SK-N-DZ (cell line): Measurements from ENCODE around the gene ASIC2.

ENCODE experiments used
- DNase-seq: peaks from one replicate; pipeline ENCODE4 v3.0.0-alpha.2; 2015; ENCODE audit warnings: low spot score

The ASIC2 gene

DNA sequence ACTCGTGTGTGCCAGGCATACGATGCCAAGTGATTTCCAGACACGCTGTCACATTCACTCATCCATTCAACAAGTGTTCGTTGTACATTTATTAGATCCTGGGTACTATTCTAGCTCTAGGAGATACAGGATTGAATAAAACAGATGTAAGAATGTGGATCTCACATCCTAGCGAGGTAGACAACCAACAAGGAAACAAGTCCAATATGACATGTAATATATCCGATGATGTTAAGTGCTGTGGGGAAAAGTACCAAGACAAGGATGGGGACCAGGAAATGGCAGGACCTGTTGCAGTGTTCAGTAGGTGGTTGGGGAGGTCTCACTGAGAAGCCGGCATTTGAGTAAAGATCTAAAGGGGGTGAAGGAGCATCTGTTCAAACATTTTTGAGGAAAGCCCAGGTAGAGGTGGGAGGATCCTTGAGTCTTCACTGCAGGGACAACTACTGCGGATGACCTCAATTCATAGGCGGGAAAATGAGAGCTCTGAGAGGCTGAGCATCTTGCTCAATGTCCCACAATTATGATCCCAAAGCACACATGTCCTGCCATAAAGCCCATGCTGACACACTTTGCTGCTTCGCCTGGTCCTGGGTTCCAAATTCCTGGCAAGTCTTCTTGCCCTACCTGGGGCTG is 129.4 kb downstream of the ASIC2 start:
- DNase-seq: no peak

DNA sequence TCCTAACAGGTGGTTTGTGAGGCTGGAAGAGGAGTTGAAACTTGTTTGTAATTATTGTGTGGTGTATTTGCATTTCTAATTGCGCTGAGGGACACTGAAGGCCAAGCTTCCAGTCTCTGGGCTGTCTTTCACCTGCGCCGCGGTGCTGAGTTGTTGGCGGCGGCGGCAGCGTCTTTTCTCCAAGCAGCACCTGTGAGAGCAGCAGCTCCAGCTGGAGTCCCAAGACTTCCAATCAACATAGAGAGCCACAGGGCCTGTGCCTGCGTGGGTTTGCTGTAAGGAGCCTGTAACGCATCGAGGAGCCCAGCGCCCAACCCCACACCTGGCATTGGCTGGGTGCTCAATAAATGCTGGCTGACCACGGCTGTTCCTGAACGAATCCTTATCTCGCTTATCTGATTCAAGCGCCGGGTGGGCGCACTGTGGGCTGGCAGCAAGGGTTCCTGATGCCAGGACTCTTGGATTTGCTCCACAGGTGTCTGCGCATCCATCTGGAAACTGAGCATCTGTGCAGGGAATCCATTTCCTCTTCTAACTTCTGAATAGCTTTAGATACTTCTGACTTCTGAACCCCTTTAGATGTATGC is 138.1 kb downstream of the ASIC2 start:
- DNase-seq: no peak

DNA sequence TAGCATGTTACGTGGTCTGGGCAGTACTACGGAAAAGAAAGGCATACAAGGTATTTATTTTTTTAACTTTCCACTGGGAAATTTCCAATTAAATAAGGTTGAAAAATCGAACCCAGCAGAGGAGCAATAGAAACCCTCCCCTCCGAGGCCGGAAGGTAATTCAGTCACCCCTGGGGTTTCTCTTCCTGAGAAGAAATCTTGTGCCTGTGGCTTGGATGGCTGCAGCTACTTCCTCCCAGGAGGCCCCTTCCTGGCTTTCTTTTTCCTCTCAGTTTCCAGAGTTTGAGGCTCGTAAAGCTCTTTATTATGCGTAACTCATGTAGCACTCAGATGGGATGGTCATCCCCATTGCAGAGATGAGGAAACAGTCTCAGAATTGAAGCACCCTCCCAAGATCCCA is 140.3 kb downstream of the ASIC2 start:
- DNase-seq: no peak

DNA sequence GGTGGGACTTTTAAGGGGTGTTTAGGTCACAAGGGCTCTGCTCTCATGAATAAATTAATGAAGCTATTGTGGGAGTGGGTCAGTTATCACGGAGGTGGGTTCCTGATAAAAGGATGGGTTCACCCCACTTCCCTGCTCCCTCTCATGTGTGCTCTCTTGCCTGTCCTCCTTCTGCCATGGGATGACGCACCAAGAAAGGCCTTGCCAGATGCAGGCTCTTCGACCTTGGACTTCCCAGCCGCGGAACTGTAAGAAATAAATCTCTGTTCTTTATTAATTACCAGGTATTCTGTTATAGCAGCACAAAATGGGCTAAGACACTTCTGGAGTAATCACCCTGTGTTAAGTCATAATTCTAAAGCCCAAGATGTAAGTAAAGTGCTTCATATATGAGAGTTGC is 141.5 kb downstream of the ASIC2 start:
- no peak for DNase-seq

DNA sequence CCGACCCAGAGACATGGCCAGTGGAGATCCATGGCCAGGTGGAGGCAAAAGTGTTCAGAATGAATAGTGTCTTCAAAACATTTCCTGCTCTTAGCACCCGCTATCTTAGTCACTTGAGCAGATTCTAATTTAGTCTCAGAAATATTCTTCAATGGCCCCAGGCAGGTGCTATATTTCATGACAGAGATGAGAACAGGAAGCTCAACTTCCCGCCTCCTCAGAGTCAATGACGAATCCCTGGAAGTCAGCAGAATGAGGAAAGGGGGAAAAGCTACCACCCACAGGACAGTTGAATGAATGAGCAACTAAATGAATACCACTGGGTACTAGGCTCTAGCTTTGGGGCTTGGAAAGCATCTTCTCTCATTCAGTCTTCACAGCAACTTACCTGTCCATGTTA is 147.2 kb downstream of the ASIC2 start:
- no peak for DNase-seq

DNA sequence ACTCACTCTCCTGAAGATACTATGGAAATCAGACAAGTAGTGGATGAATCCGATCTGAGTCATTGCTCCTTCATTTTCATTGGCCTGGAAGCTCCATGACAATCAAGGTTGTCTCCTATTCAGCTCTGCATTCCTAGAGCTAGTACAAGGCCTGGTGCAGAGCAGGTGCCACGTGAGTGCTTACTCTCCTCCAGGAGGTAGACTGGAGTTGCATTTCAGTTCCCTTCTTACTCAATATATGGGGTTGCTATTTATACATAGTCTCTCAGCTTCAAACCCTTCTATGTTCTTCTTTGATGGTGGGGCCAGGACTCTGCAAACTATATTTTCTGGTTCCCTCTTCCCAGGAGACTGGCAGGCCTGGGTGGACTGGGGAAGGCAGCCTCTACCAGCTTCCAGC is 148.3 kb downstream of the ASIC2 start:
- DNase-seq: no peak

DNA sequence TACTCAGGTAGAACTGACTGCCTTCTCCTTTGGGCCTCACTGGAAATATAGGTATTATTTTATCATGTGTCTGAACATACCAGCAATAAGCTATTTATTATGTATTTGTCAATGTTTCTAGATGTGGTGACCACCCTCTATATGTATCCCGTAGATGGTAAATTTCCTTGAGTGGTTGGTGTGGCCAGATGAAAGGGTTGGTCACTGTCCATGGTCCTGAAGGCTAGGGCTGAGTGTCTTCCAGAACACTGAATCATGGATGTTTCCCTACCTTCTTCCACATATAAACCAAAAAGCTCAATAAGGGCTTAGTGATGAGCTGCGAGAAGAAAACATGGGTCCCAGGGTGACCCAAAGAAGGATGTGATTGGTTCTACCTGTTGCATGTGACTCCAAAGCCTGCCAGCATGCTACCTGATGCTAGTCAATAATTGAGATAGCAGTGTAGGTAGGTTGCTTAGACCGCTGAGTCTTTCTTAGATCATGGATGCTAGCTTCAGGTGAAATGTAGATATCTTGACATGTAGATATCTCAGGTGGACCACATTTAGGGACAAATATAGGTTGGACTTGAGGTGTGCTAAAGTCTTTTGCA is 150.3 kb downstream of the ASIC2 start:
- no peak for DNase-seq

DNA sequence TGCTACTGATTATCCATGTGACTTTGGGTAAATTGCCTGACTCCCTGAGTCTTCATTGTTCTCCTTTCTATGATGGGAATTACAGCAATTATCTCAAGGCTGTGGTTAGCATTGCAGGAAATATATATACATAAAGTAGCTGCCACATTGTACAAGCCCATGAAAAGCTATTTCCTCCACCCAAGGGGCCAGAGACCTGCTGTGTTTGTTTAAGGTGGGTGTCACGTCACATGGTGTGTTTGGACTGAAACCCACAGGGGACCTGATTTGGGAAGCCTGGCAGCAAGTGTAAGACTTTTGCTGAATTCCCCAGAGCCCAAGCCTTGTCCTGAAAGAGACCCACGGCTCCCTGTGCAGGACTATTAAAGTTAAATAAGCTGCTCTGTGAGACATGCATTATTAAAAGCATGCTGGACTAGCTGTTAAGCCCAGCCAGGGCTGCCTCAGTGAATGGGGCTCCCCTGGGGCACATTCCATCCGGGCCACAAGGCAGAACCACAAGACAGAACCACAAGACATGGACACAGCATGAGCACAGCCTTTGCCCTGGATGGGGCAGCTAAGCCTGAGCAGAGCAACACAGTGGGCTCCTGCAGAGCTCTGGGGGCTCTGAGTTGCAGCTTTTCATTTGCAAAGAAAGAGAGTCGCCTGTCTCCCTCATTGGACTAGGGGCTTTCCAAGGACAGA is 152.5 kb downstream of the ASIC2 start:
- no peak for DNase-seq

DNA sequence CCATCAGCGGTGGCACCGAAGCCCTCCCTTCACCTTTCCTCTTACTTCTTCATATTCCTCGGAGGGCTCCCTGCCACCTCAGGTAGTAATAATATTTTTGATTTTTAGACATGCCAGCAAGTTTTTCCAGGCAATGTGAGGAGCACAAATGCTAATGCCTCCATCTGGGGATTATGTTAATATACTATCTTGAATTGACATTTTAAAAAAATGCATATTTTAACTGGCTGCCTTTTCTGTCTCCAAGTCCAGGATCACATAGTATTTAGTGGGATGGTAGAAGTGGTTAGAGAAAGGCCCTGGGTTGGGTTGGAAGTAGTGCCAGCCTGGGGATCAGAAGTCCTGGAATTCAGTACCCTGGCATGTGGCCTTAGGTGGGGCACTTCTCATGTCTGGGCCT is 154.5 kb downstream of the ASIC2 start:
- no peak for DNase-seq

DNA sequence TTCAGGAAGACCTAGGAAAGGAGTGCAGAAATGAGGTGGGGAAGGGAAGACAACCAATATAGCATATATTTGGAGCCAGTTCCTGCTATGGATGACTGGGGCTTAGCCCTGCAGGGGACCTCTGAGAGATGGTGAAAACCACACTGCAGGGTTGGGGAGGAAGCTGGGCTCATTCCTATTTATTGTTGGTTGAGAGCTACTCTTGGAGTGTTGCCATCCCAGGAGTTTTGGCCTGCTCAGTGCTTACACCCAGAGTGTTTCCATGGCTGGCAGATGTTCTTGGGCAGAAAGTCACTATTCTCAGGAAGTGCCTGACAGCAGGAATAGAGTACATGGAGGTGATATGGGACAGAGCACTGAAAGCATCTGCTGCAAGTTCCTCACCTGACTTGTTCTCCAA is 155.7 kb downstream of the ASIC2 start:
- DNase-seq: no peak

DNA sequence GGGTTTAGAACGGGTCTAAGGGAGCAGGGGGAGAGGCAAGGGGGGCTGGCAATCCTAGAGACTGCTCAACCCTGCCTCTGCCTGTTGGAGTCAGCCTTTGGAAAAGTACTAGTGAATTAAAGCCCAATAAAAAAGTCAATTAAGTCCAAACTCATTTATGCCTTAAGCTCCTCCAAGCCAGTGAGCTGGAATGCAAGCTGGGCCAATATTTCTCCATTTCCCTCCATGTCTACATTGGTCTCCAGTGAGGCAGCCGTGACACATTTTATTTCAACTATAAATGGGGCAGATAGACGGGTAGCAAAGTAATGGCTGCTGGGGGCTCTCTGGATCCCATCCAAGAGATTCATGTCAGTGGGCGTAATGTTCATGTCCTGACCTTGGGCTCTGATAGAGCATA is 157.4 kb downstream of the ASIC2 start:
- DNase-seq: no peak

DNA sequence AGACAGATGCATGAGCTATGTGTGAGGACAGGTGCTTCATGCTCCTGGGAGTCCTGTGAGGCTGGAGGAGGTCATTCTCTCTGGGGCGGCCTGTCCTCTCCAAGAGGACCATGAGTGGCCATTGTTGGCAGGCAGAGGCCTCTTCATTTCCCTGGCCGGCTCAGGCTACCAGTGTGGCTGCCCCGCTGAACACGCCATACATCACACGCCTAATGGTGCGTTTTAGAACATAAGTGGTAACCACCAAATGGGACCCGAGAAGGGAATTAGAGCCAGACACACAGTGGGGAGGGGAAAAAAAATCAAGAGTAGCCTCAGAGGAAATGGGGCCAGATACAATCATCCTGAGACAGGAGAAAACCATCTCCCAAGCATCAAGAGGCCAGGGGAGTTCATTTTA is 161.5 kb downstream of the ASIC2 start:
- DNase-seq: no peak

DNA sequence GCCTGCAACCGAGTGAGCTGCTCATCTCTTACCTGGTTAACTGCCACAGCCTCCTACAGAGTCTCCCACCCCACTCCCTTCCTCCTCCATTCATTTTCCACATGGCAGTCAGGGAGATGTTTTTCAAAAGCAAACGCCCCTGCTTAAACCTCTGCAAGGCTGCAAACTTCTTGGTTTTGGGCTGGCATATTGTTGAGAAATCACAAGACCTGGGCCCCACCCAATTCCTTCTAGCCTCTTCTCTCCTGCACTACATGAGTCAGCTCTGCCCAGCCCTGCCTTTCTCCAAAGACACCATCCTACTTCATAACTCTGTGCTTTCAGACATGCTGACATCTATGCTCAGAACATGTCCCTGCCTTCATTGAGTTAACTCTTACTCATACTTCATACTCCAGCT is 165.4 kb downstream of the ASIC2 start:
- no peak for DNase-seq

DNA sequence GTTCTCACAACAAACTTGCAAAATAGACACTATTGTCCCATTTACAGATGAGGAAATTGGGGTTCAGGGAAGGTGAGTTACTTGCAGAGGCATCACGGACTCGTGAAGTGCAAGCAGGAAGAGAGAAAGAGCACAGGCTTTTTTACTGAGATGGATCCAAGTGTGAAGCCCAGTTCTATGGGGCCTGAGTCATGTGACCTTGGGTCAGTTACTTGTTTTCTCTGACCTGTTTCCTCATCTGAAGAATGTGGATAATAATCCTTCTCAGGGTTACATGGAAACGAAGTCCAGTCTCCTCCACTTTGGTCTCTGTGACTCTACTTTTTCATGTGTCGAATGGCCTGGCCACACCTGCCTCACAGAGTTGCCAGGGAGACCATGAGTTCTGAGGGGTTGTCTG is 167.0 kb downstream of the ASIC2 start:
- no peak for DNase-seq

DNA sequence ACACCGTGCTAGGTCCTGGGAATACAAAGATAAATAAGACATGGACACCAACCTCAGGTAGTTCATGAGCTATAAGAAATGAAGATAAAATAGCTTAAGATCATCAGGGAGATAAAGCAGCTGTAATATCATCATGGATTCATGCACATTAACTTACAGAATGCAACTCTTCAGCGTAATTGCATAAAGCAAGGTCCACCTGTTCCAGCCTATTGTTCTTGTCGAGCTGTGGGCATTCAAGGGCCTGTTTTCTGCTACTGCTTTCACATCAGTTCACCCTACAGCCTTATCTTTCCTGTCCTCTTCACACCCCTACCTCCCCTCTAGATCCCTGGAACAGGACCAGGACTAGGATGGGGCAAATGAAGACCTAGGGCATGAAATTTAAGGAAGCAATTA is 167.5 kb downstream of the ASIC2 start:
- peak; percentile 57 for DNase-seq

DNA sequence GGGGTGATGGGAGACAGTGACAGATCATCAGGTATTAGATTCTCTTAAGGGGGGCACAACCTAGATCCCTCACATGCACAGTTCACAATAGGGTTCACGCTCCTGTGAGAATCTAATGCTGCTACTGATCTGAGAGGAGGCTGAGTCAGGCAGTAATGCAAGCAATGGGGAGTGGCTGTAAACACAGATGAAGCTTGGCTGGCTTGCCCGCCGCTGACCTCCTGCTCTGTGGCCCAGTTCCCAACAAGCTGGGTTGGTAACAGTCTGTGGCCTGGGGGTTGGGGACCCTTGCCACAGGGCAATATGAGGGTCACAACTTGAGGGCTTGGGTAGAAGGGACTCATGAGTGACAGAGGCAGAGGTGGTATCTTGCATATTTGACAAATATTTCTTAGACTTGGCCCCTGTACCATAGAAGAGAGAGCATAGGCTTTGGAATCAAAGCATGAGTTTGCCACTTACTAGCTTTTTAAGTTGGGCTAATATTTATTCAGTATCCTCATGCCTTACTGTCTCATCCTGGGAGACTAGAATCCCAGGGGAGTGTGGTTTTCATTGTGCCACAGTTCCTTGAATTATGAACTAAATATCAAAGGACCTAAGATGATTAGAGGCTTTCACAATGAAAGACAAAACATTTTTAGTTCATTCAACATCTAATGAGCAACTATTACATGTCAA is 168.1 kb downstream of the ASIC2 start:
- peak; percentile 27 for DNase-seq

DNA sequence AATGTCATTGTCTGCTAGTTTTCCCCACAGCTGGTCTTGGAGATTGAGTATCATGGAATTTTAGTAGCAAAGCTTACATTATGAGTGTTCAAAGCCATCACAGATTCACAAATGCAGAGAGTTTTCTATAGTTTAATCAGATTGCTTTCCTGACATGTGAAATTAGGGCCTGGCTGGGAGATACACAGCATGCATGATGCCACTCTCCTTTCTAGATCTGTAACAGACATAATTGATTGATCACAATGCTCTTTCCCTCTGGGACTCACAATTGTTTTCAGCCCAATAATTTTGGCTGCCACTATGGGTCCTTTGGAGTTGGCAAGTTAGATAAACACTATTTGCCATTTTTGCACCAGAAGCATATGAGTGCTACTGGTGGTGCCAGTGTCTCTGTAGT is 168.9 kb downstream of the ASIC2 start:
- DNase-seq: peak; percentile 76

DNA sequence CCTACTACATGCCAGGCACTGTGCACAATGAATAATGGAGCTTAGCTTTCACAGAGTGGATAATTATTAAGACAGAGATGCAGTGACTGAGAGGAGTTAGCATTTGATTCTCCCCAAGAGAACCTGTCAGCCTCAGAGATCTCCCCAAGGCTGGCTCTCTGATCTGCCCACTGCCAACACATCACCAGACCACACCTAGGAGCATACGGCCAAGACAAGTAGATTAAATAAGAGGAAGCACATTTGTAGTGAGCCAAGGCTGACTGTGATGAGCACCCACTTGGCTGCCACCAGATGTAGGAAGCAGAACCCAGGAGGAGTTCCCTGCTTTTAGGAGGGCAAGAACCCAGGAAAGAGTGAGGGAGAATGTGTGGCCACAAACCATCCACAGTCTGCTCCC is 171.3 kb downstream of the ASIC2 start:
- DNase-seq: no peak

DNA sequence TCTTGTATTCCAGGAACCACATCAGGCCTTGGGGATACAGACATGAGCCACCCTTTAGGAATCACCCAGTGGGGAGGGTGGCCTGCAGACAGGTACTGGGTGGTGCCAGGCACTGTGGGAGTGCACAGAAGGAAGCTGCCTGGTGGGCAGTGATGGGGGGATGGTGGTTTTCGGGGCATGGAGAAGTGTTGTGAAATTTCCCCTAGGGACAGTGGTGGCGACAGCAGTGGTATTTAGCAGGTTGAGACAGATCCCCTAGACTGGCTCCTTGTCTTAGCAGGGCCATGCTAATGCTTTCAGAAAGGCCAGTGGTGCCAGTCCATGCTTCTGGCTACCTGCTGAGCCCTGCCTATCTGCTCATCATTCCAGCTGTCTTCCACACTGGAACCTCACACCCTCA is 171.8 kb downstream of the ASIC2 start:
- no peak for DNase-seq

DNA sequence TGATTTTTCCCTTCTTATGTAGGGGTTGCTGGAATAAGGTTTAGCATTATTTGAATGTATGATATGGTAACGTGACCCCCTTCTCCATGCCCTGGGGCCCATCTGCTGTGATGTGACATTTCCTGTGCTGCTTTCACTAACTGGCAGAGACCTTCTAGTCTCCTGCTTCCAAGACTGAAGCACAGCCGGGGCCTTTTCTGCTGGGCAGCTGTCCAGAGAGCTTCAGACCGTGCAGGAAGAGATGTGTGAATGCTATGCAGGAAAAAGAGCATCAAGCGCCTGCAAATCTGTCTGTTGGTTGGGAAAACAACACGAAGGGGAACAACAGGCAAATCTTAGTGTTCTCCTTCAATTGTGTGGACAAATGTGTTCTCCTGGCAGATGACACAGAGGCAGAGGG is 173.0 kb downstream of the ASIC2 start:
- no peak for DNase-seq

DNA sequence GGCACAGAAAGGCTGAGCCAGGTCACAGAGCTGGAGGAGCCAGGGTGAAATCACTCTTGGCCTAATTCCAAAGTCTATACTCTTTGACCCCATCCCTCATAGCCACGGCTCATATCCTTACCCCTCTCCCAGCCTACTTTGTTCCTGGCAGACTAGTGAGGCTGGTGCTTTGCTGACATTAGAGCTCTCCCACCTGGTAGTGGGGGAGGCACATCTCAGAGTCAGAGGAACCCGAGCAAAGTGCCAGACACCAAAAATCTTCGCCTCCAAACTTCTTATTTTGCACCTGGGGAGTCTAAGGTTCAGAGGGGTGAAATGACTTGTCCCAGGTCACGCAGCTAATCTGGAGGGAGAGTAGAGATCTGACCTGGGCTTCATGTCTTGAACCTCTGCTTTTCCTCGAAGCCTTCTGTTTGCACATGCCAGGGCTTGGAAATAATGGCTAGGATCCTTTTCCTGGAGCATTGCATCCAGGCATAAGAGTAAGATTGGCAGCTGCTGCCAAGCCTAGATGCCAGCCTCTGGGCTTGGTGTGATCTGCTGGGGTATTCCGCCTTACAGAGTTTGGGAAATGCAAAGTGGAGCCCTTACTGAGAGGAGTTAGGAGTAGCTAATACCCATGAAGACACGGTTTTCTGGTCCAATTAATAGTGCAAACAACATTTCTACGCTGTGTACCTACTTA is 174.6 kb downstream of the ASIC2 start:
- no peak for DNase-seq

DNA sequence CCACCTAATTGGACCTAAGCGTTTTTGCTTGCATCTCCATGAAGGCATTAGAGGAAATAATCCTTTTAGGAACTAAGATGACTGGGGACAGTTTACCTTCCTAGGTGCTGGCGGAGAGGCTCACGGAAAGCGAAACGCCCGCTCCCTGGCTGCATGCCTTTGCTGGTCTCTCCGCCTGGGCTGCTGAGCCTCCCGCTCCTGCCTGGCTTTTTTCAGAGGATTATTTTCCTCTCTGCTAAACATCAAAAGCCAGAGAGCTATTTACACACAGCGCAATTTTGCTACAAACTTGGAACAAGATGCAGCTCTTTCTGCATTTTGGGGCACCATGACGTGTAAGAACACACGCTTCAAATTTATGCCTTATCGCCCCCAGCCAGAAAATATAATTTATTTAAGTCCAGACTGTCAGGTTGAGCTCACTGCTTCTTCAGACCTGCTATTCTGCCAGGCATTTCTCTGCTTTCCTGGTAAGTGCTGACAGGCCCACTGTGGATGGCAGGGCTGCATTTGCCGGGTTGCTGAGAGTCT is 177.0 kb downstream of the ASIC2 start:
- DNase-seq: peak; percentile 69
